ENCODE measurements around the gene MCAM.

The MCAM gene

GRCh38 chr11:119273721-119274120 lies 43.2 kb downstream of the MCAM start:
- Histone ChIP-seq H3K27ac (ENCODE audit: low read depth, low read length) (no peak overlapping the region), H3K36me3 (ENCODE audit: control insufficient read depth, insufficient read depth, low read length) (peaks cover 58% of the 10 kb centered on the region), H3K9me3 (ENCODE audit: control insufficient read depth, insufficient read depth, low read depth, low read length) (no peaks in the 10 kb centered on the region), H3K9ac (ENCODE audit: low read length) (no peak overlapping the region), H3K27me3 (ENCODE audit: control insufficient read depth, insufficient read depth, low read length) (no peaks in the 10 kb centered on the region), H3K4me1 (ENCODE audit: control insufficient read depth, insufficient read depth, low read length) (no peaks in the 10 kb centered on the region), H3K4me3 (ENCODE audit: low read depth, low read length) (no peak overlapping the region)

- Histone ChIP-seq H3K27me3 (ENCODE audit: control insufficient read depth, insufficient read depth, low read length) (no peaks in the 10 kb centered on the region), H3K36me3 (ENCODE audit: control insufficient read depth, insufficient read depth, low read length) (peaks cover 4% of the 10 kb centered on the region), H3K4me3 (ENCODE audit: low read depth, low read length) (no peak overlapping the region), H3K27ac (ENCODE audit: low read depth, low read length) (no peak overlapping the region), H3K4me1 (ENCODE audit: control insufficient read depth, insufficient read depth, low read length) (peaks cover 15% of the 10 kb centered on the region), H3K9ac (ENCODE audit: low read length) (no peak overlapping the region), H3K9me3 (ENCODE audit: control insufficient read depth, insufficient read depth, low read depth, low read length) (no peaks in the 10 kb centered on the region)
These were observed 49.3 kb downstream of the MCAM start for GRCh38 chr11:119267645-119268044.

DNA sequence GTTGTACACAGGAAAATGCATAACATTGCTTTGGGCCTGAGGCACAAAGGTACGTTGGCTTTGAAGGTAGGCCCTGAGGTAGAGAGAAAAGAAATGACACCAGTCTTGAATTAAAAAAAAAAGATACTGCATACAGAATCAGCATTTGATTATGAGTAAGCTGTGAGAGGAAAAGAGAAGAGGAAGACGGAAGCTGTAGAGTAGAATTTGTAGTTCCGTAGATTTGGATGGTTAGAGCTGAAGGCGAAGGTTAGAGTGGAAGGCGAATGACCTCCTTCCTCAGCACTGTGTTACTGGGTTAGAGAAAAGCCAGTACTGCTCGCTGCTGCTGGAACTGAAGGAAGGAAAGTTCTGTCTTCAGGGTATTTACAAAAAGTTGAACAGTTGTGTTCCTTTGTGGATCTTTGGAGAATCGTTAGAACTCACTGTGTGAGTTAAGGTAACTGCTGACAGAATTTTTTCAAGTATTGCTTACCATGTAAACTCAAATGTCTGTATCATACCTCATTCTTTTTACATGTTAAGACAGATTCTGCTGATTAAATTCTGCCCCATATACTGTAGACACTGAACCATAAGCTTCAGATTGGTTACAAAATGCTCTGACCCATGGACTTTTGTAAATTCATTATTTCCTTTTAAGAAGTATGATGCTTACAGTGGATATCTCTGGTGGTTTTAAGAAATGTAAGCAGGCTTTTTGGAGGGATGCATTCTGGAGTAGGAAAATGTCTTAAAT lies 50.2 kb downstream of the MCAM start:
- H3K27me3 ChIP-seq (ENCODE audit: control insufficient read depth, insufficient read depth, low read length) = no peaks in the 10 kb centered on the region
- no peak overlapping the region for H3K27ac ChIP-seq (ENCODE audit: low read depth, low read length)
- no peak overlapping the region for H3K9ac ChIP-seq (ENCODE audit: low read length)
- peaks cover 18% of the 10 kb centered on the region for H3K4me1 ChIP-seq (ENCODE audit: control insufficient read depth, insufficient read depth, low read length)
- no peak overlapping the region for H3K4me3 ChIP-seq (ENCODE audit: low read depth, low read length)
- H3K36me3 ChIP-seq (ENCODE audit: control insufficient read depth, insufficient read depth, low read length) = no peaks in the 10 kb centered on the region
- H3K9me3 ChIP-seq (ENCODE audit: control insufficient read depth, insufficient read depth, low read depth, low read length) = no peaks in the 10 kb centered on the region

DNA sequence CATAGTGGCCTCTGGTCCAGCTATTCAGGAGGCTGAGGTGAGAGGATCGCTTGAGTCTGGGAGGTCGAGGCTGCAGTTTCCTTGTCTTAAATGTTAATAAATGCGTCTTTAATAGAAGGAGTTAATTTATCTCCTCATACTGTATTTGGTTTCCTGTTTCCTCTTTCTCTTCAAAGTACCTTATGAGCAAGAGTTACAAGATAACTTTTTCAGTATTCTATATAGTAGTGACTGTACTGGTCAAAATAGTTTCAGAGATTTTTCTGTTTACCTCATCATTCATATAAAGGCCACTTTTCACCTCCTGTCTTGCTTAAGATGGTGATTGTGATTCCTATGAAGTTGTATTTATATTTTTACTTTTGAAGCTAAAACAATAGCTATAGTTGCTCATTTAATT lies 50.9 kb downstream of the MCAM start:
- Histone ChIP-seq H3K36me3 (ENCODE audit: control insufficient read depth, insufficient read depth, low read length) (no peaks in the 10 kb centered on the region), H3K27ac (ENCODE audit: low read depth, low read length) (no peak overlapping the region), H3K27me3 (ENCODE audit: control insufficient read depth, insufficient read depth, low read length) (no peaks in the 10 kb centered on the region), H3K9me3 (ENCODE audit: control insufficient read depth, insufficient read depth, low read depth, low read length) (no peaks in the 10 kb centered on the region), H3K4me3 (ENCODE audit: low read depth, low read length) (no peak overlapping the region), H3K4me1 (ENCODE audit: control insufficient read depth, insufficient read depth, low read length) (peaks cover 18% of the 10 kb centered on the region), H3K9ac (ENCODE audit: low read length) (no peak overlapping the region)

DNA sequence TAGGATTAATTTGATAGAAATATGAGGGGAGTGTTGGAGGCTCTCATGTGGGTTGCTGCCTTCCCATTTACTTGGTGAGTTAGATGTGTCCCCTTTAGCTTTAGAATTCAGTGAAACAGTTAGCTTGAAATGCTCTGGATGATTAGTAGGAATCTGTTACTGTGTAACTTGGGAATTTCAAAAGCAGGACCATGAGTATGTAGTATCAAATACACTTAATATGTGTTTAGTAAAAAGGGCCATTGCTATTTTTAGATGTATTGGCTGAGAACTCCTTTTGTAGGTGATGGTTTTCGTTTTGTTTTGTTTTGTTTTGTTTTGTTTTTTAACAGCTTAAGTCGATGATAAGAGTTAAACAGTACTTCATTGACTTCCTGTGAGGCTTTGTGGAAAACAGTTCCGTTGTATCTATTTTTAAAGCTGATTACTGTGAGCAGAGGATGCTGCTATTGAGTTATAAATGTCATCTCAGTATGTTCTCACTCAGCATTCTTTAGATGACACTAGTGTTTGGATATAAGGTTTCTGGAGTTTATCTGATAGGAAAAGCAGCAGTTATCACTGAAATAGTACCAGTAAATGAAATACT lies 53.5 kb downstream of the MCAM start:
- no peaks in the 10 kb centered on the region for H3K36me3 ChIP-seq (ENCODE audit: control insufficient read depth, insufficient read depth, low read length)
- H3K9me3 ChIP-seq (ENCODE audit: control insufficient read depth, insufficient read depth, low read depth, low read length) = no peaks in the 10 kb centered on the region
- H3K4me3 ChIP-seq (ENCODE audit: low read depth, low read length) = no peak overlapping the region
- H3K27me3 ChIP-seq (ENCODE audit: control insufficient read depth, insufficient read depth, low read length) = no peaks in the 10 kb centered on the region
- no peak overlapping the region for H3K27ac ChIP-seq (ENCODE audit: low read depth, low read length)
- peaks cover 23% of the 10 kb centered on the region for H3K4me1 ChIP-seq (ENCODE audit: control insufficient read depth, insufficient read depth, low read length)
- H3K9ac ChIP-seq (ENCODE audit: low read length) = no peak overlapping the region

DNA sequence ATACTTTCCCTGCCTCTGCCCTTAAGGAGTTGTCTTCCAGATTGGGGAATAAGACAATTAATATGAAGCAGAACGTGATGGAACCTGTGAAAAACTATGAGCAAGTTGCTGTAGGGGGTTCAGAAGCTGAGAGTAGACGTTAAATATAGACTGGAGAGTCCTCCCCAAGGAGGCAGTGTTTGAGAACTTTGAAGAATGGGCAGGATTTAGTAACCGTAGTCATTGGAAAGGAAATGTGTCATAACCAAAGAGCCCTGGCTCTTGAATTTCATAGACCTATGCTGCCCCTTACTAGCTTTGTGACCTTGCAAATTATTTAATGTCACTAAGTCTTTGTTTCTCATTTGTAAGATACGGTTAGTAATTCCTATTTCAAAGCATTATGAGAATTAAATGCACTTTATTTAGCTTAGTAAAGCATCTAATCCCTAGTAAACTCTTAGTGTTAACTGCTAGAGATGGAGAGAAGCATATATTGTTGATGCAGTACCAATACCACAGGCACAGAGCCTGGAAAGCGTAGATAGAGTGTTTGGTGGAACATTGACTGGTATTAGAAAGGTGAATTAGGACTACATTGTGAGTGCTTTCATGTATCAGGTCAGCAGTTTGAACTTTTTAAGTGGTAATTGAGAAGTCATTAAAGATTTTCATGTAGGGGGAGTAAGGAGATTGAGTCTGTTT lies 54.1 kb downstream of the MCAM start:
- Histone ChIP-seq H3K4me1 (ENCODE audit: control insufficient read depth, insufficient read depth, low read length) (peaks cover 26% of the 10 kb centered on the region), H3K27me3 (ENCODE audit: control insufficient read depth, insufficient read depth, low read length) (no peaks in the 10 kb centered on the region), H3K27ac (ENCODE audit: low read depth, low read length) (no peak overlapping the region), H3K9ac (ENCODE audit: low read length) (no peak overlapping the region), H3K36me3 (ENCODE audit: control insufficient read depth, insufficient read depth, low read length) (no peaks in the 10 kb centered on the region), H3K9me3 (ENCODE audit: control insufficient read depth, insufficient read depth, low read depth, low read length) (no peaks in the 10 kb centered on the region), H3K4me3 (ENCODE audit: low read depth, low read length) (no peak overlapping the region)

- Histone ChIP-seq H3K9me3 (ENCODE audit: control insufficient read depth, insufficient read depth, low read depth, low read length) (no peaks in the 10 kb centered on the region), H3K4me3 (ENCODE audit: low read depth, low read length) (no peak overlapping the region)
These were observed 57.9 kb downstream of the MCAM start for GRCh38 chr11:119258983-119259382.

More at GRCh38 chr11:119258983-119259382, 57.9 kb downstream of the MCAM start:
- Histone ChIP-seq H3K4me1 (ENCODE audit: control insufficient read depth, insufficient read depth, low read length) (peaks cover 17% of the 10 kb centered on the region; the same call in 1 of the 2 replicates), H3K27ac (ENCODE audit: low read depth, low read length) (no peak overlapping the region), H3K9ac (ENCODE audit: low read length) (no peak overlapping the region), H3K36me3 (ENCODE audit: control insufficient read depth, insufficient read depth, low read length) (peaks cover 3% of the 10 kb centered on the region; the same call in 1 of the 2 replicates), H3K27me3 (ENCODE audit: control insufficient read depth, insufficient read depth, low read length) (no peaks in the 10 kb centered on the region)

Measured in HUES6 (cell line).